IMR-90 (cell line): ENCODE measurements around the gene PRKCA. TPM values are rescaled to one million over a fixed set of nuclear protein-coding genes. Genes with fewer than 3 reads are reported as not detected.

Experiments
- ATAC-seq: fragments of 200-7000 bp; cut with Tn5 transposase; 2 replicates; pipeline ENCODE4 v1.9.1; 2020; ENCODE audit warnings: low read depth, mild to moderate bottlenecking, moderate library complexity
- BruUV-seq: library from RNA; stranded (reverse); fragments of 400-500 nt; replicated peaks from 2 replicates; lab custom pipeline; 2021; lab: Mats Ljungman, UMichigan
- CTCF ChIA-PET: fragments of 300-600 bp; formaldehyde crosslinking; extraction: SDS; loops from one replicate; lab custom pipeline; 2021; ENCODE audit warnings: antibody characterized with exemption; lab: Yijun Ruan, JAX
- POLR2A ChIA-PET: fragments of 300-600 bp; sonication (Branson Sonifier 250); formaldehyde crosslinking; loops from one replicate; lab custom pipeline; 2022; ENCODE audit warnings: antibody characterized with exemption; ENCODE audit not compliant: unreplicated experiment; lab: Charles Lee
- DNase-seq: peaks from one replicate; pipeline ENCODE4 v3.0.0; 2013
- H2AFZ ChIP-seq: replicated peaks from 2 replicates; pipeline ENCODE3; 2013; ENCODE audit warnings: low read length, mild to moderate bottlenecking; ENCODE audit not compliant: poor library complexity
- H2AK5ac ChIP-seq: 2 replicates; pipeline ENCODE4 v1.6.1; 2013; ENCODE audit warnings: low read depth, low read length, inconsistent platforms
- H2AK9ac ChIP-seq: replicated peaks from 2 replicates; pipeline ENCODE3; 2013; ENCODE audit warnings: mild to moderate bottlenecking, low read depth, low read length, moderate library complexity; ENCODE audit not compliant: poor library complexity
- H2BK120ac ChIP-seq: 2 replicates; pipeline ENCODE4 v1.6.1; 2013; ENCODE audit warnings: low read depth, low read length, inconsistent platforms
- H2BK15ac ChIP-seq: 3 replicates; pipeline ENCODE4 v1.6.1; 2013; ENCODE audit warnings: low read depth, low read length, inconsistent platforms
- H2BK20ac ChIP-seq: 2 replicates; pipeline ENCODE4 v1.6.1; 2013; ENCODE audit warnings: low read depth, mild to moderate bottlenecking, inconsistent platforms, low read length, moderate library complexity
- H2BK5ac ChIP-seq: 2 replicates; pipeline ENCODE4 v1.6.1; 2013; ENCODE audit warnings: mild to moderate bottlenecking, low read depth, low read length, inconsistent platforms; ENCODE audit not compliant: poor library complexity, severe bottlenecking
- H3K14ac ChIP-seq: replicated peaks from 2 replicates; pipeline ENCODE4 v1.6.1; 2013; ENCODE audit warnings: low read depth, low read length, inconsistent platforms
- H3K18ac ChIP-seq: 2 replicates; pipeline ENCODE4 v1.6.1; 2013; ENCODE audit warnings: low read depth, low read length, control low read depth
- H3K23ac ChIP-seq: 2 replicates; pipeline ENCODE4 v1.6.1; 2013; ENCODE audit warnings: low read depth, low read length, inconsistent platforms
- H3K27ac ChIP-seq: 2 replicates; pipeline ENCODE4 v1.5.1; 2013; ENCODE audit warnings: mild to moderate bottlenecking, control low read depth, low read length; ENCODE audit not compliant: insufficient read depth
- H3K27me3 ChIP-seq: 2 replicates; pipeline ENCODE4 v1.6.1; 2013; ENCODE audit warnings: low read length; ENCODE audit not compliant: control insufficient read depth, insufficient read depth
- H3K36me3 ChIP-seq: 2 replicates; pipeline ENCODE4 v1.6.1; 2013; ENCODE audit warnings: low read length, mixed read lengths; ENCODE audit not compliant: control insufficient read depth, insufficient read depth
- H3K4ac ChIP-seq: 2 replicates; pipeline ENCODE4 v1.6.1; 2013; ENCODE audit warnings: low read depth, low read length, inconsistent platforms
- H3K4me1 ChIP-seq: 2 replicates; pipeline ENCODE4 v1.6.1; 2013; ENCODE audit warnings: low read length, mixed read lengths; ENCODE audit not compliant: control insufficient read depth, insufficient read depth
- H3K4me2 ChIP-seq: 2 replicates; pipeline ENCODE4 v1.6.1; 2013; ENCODE audit warnings: low read depth, mild to moderate bottlenecking, control low read depth, low read length, moderate library complexity
- H3K4me3 ChIP-seq: 2 replicates; pipeline ENCODE4 v1.5.1; 2013; ENCODE audit warnings: low read depth, mild to moderate bottlenecking, control low read depth, low read length, moderate library complexity; ENCODE audit not compliant: insufficient read depth
- H3K56ac ChIP-seq: 2 replicates; pipeline ENCODE4 v1.6.1; 2013; ENCODE audit warnings: low read length, inconsistent platforms; ENCODE audit not compliant: insufficient read depth; ENCODE audit errors: extremely low read depth
- H3K79me1 ChIP-seq, 2 experiments: 2 replicates each; pipeline ENCODE4 v1.6.1; 2013; ENCODE audit warnings: low read length in 2 of 2, inconsistent platforms in 1 of 2, low read depth in 1 of 2
- H3K9ac ChIP-seq: 2 replicates; pipeline ENCODE4 v1.6.1; 2013; ENCODE audit warnings: low read depth, low read length, control low read depth
- H3K9me1 ChIP-seq: 2 replicates; pipeline ENCODE4 v1.6.1; 2013; ENCODE audit warnings: low read length, inconsistent platforms; ENCODE audit not compliant: insufficient read depth
- H3K9me3 ChIP-seq: 2 replicates; pipeline ENCODE4 v1.6.1; 2013; ENCODE audit warnings: low read length; ENCODE audit not compliant: control insufficient read depth, insufficient read depth
- H4K20me1 ChIP-seq: 2 replicates; pipeline ENCODE4 v1.6.1; 2013; ENCODE audit warnings: low read length, inconsistent platforms; ENCODE audit not compliant: insufficient read depth
- H4K5ac ChIP-seq: 2 replicates; pipeline ENCODE4 v1.6.1; 2013; ENCODE audit warnings: mild to moderate bottlenecking, low read depth, low read length, control low read depth
- H4K8ac ChIP-seq, 2 experiments: 2 replicates each; pipeline ENCODE4 v1.6.1; 2013; ENCODE audit warnings: low read depth in 2 of 2, low read length in 2 of 2, control low read depth in 1 of 2, inconsistent platforms in 1 of 2
- H4K91ac ChIP-seq: 2 replicates; pipeline ENCODE4 v1.6.1; 2013; ENCODE audit warnings: low read depth, low read length, inconsistent platforms; ENCODE audit not compliant: insufficient read depth
- BHLHE40 ChIP-seq: fragments of 150-350 bp; IDR thresholded peaks from 2 replicates; pipeline ENCODE4 v1.6.1; 2016; ENCODE audit warnings: mild to moderate bottlenecking, low read depth, low read length
- CEBPB ChIP-seq: IDR thresholded peaks from 2 replicates; pipeline ENCODE4 v1.6.1; 2012; ENCODE audit warnings: low read depth, low read length, improper control_type of control experiment
- CHD1 ChIP-seq: IDR thresholded peaks from 2 replicates; pipeline ENCODE4 v1.6.1; 2012; ENCODE audit warnings: low read depth, low read length, improper control_type of control experiment
- MAFK ChIP-seq: IDR thresholded peaks from 2 replicates; pipeline ENCODE4 v1.6.1; 2012; ENCODE audit warnings: low read depth, low read length, improper control_type of control experiment
- MAZ ChIP-seq: IDR thresholded peaks from 2 replicates; pipeline ENCODE4 v1.6.1; 2012; ENCODE audit warnings: low read depth, mild to moderate bottlenecking, low read length, improper control_type of control experiment, moderate library complexity, borderline replicate concordance
- MXI1 ChIP-seq: IDR thresholded peaks from 2 replicates; pipeline ENCODE4 v1.6.1; 2012; ENCODE audit warnings: low read depth, mild to moderate bottlenecking, low read length, moderate library complexity, borderline replicate concordance
- POLR2A ChIP-seq: IDR thresholded peaks from 2 replicates; pipeline ENCODE4 v1.6.1; 2012; ENCODE audit warnings: mild to moderate bottlenecking, low read depth, low read length
- RAD21 ChIP-seq: IDR thresholded peaks from 2 replicates; pipeline ENCODE4 v1.6.1; 2012; ENCODE audit warnings: low read length, improper control_type of control experiment
- RCOR1 ChIP-seq: IDR thresholded peaks from 2 replicates; pipeline ENCODE4 v1.6.1; 2012; ENCODE audit warnings: mild to moderate bottlenecking, low read length, improper control_type of control experiment; ENCODE audit not compliant: insufficient replicate concordance
- RFX5 ChIP-seq: IDR thresholded peaks from 2 replicates; pipeline ENCODE4 v1.8.0; 2012; ENCODE audit warnings: low read depth, mild to moderate bottlenecking, low read length, moderate library complexity
- WGBS, 2 experiments: methylation state at CpG; one replicate each; pipeline versions ENCODE4 v1.1.5 to v1.1.7; 2013; ENCODE audit warnings: missing lambda C conversion rate in 2 of 2; ENCODE audit not compliant: insufficient read length in 1 of 2; ENCODE audit errors: extremely low coverage in 2 of 2; 5-methylcytosine and 5-hydroxymethylcytosine counted together
- dilution Hi-C: fragments of 300-500 bp; cut with HindIII; formaldehyde crosslinking; loops from one replicate; pipeline ENCODE4 v1.14.3; 2018; ENCODE audit warnings: low sequenced_read_pairs; ENCODE audit not compliant: unreplicated experiment
- in situ Hi-C: fragments of 300-500 bp; cut with MboI; formaldehyde crosslinking; loops from 3 replicates; pipeline ENCODE4 v1.14.3; 2019; ENCODE audit warnings: low sequenced_read_pairs, inconsistent platforms, mixed read lengths
- intact Hi-C: fragments of 100-400 bp; cut with micrococcal nuclease; formaldehyde crosslinking; loops from 2 replicates; pipeline ENCODE4 v1.10.0; 2022
- polyA plus RNA-seq, 3 experiments: library from polyadenylated mRNA; depleted of rRNA; stranded (reverse); fragments of >200 nt; gene quantifications; 2 replicates each; pipeline ENCODE4 v1.2.3, GENCODE V29; 2012; ENCODE audit warnings: low replicate concordance in 1 of 3
- total RNA-seq: library from RNA; depleted of rRNA; stranded (reverse); fragments of >200 nt; gene quantifications from 2 replicates; pipeline ENCODE4 v1.2.3, GENCODE V29; 2012
- TF ChIP-seq, protein P1 (sequence below): conservative IDR thresholded peaks from 2 replicates; pipeline ENCODE4 v1.5.1; 2012; ENCODE audit warnings: mild to moderate bottlenecking, low read depth, low read length, improper control_type of control experiment
- TF ChIP-seq, protein P2 (sequence below): fragments of 150-350 bp; IDR thresholded peaks from 2 replicates; pipeline ENCODE4 v1.6.1; 2016; ENCODE audit warnings: low read depth, mild to moderate bottlenecking, low read length, moderate library complexity, borderline replicate concordance
- TF ChIP-seq, protein P3 (sequence below): fragments of 150-350 bp; IDR thresholded peaks from 2 replicates; pipeline ENCODE4 v1.6.1; 2017; ENCODE audit warnings: mild to moderate bottlenecking, antibody characterized with exemption, low read length, low read depth

PRKCA gene
- total and polyA plus RNA-seq, 2 of the 4 experiments (the other 2 are of a cell fraction) = 31.0 to 46.0 TPM

DNA sequence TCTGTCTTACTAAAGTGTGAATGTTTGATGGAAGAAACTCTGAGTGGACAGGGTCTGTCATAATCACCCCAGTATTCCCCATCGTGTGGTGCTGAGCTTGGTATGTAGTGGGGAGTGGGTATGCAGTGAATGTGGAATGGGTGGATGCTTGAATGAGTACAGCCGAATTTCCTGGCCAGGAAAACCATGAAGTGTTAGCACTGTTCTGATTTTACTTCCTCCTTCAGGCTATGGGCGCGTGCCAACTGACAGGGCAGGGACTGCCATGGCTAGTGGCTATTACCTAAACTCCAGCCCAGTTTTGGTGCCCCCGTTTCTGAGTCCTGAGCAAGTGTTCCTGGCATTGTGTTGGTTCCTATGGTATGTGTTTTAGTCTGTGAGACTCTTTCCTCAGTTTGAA, 48.6 kb downstream of the PRKCA start:
- Histone ChIP-seq H3K27me3 (no peaks in the 10 kb centered on the region), H4K5ac (no peak overlapping the region; the same call in 1 of the 2 replicates), H3K18ac (no peak overlapping the region), H2BK15ac (no peak overlapping the region; the same call in 2 of the 3 replicates), H4K20me1 (peaks cover 47% of the 10 kb centered on the region; the same call in 1 of the 2 replicates), H3K23ac (peak overlapping the region; percentile 19), H3K36me3 (no peaks in the 10 kb centered on the region), H3K27ac (no peak overlapping the region), H2AK9ac (no peak overlapping the region), H2BK120ac (no peak overlapping the region), H3K9ac (no peak overlapping the region), H2AK5ac (peak overlapping the region; percentile 68; the same call in 1 of the 2 replicates), H3K14ac (0 out of 2 replicates have a peak overlapping the region, but pooled peaks have one; percentile 11), H4K91ac (no peak overlapping the region), H3K4ac (0 out of 2 replicates have a peak overlapping the region, but pooled peaks have one; percentile 32), H3K4me1 (peaks cover 23% of the 10 kb centered on the region), H3K9me1 (peaks cover 39% of the 10 kb centered on the region), H3K79me1 (peaks cover 36 to 77% of the 10 kb centered on the region in 2 experiments), H2BK20ac (no peak overlapping the region; the same call in 1 of the 2 replicates), H3K9me3 (no peaks in the 10 kb centered on the region), H3K4me2 (no peak overlapping the region), H2BK5ac (no peak overlapping the region), H4K8ac (no peak overlapping the region), H3K56ac (no peak overlapping the region), H3K4me3 (no peak overlapping the region), H2AFZ (no peak overlapping the region)
- POLR2A ChIA-PET = no interaction called here
- dilution Hi-C loops = no loop called here
- ATAC-seq (no peak), DNase-seq (no peak)
- intact Hi-C loops = no loop called here
- CTCF ChIA-PET = interaction anchor here (0.6 kb wide), 1 partner anchor 328 kb away, joined by 8 read pairs; no protein-coding TSS in a partner anchor
- BruUV-seq = no TSS peak
- no CpG with 5 or more reads among the region's 5 CpGs for WGBS, 2 experiments
- TF ChIP-seq RCOR1 (no peak), CEBPB (no peak), CHD1 (no peak), BHLHE40 (no peak), POLR2A (no peak), MAZ (no peak), RFX5 (no peak), MXI1 (no peak), MAFK (no peak), RAD21 (no peak)
- TF ChIP-seq, protein P1, sequence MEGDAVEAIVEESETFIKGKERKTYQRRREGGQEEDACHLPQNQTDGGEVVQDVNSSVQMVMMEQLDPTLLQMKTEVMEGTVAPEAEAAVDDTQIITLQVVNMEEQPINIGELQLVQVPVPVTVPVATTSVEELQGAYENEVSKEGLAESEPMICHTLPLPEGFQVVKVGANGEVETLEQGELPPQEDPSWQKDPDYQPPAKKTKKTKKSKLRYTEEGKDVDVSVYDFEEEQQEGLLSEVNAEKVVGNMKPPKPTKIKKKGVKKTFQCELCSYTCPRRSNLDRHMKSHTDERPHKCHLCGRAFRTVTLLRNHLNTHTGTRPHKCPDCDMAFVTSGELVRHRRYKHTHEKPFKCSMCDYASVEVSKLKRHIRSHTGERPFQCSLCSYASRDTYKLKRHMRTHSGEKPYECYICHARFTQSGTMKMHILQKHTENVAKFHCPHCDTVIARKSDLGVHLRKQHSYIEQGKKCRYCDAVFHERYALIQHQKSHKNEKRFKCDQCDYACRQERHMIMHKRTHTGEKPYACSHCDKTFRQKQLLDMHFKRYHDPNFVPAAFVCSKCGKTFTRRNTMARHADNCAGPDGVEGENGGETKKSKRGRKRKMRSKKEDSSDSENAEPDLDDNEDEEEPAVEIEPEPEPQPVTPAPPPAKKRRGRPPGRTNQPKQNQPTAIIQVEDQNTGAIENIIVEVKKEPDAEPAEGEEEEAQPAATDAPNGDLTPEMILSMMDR = no peak
- TF ChIP-seq, protein P2, sequence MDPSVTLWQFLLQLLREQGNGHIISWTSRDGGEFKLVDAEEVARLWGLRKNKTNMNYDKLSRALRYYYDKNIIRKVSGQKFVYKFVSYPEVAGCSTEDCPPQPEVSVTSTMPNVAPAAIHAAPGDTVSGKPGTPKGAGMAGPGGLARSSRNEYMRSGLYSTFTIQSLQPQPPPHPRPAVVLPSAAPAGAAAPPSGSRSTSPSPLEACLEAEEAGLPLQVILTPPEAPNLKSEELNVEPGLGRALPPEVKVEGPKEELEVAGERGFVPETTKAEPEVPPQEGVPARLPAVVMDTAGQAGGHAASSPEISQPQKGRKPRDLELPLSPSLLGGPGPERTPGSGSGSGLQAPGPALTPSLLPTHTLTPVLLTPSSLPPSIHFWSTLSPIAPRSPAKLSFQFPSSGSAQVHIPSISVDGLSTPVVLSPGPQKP = no peak
- TF ChIP-seq, protein P3, sequence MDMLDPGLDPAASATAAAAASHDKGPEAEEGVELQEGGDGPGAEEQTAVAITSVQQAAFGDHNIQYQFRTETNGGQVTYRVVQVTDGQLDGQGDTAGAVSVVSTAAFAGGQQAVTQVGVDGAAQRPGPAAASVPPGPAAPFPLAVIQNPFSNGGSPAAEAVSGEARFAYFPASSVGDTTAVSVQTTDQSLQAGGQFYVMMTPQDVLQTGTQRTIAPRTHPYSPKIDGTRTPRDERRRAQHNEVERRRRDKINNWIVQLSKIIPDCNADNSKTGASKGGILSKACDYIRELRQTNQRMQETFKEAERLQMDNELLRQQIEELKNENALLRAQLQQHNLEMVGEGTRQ = no peak
- in situ Hi-C loops = no loop called here
